HG02884 (cell line): ENCODE results near the gene ACAA1.
"Not testable (repeated sequence)": the region's sequence is repeated elsewhere in the genome, so short reads cannot be mapped to it uniquely, and the experiment has no call there.

Experiments
- ATAC-seq: cut with Tn5 transposase; IDR thresholded peaks from one replicate; pipeline ENCODE4 v1.9.1; 2021; ENCODE audit warnings: mild to moderate bottlenecking, moderate library complexity; ENCODE audit not compliant: unreplicated experiment

Gene ACAA1, protein sequence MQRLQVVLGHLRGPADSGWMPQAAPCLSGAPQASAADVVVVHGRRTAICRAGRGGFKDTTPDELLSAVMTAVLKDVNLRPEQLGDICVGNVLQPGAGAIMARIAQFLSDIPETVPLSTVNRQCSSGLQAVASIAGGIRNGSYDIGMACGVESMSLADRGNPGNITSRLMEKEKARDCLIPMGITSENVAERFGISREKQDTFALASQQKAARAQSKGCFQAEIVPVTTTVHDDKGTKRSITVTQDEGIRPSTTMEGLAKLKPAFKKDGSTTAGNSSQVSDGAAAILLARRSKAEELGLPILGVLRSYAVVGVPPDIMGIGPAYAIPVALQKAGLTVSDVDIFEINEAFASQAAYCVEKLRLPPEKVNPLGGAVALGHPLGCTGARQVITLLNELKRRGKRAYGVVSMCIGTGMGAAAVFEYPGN

DNA sequence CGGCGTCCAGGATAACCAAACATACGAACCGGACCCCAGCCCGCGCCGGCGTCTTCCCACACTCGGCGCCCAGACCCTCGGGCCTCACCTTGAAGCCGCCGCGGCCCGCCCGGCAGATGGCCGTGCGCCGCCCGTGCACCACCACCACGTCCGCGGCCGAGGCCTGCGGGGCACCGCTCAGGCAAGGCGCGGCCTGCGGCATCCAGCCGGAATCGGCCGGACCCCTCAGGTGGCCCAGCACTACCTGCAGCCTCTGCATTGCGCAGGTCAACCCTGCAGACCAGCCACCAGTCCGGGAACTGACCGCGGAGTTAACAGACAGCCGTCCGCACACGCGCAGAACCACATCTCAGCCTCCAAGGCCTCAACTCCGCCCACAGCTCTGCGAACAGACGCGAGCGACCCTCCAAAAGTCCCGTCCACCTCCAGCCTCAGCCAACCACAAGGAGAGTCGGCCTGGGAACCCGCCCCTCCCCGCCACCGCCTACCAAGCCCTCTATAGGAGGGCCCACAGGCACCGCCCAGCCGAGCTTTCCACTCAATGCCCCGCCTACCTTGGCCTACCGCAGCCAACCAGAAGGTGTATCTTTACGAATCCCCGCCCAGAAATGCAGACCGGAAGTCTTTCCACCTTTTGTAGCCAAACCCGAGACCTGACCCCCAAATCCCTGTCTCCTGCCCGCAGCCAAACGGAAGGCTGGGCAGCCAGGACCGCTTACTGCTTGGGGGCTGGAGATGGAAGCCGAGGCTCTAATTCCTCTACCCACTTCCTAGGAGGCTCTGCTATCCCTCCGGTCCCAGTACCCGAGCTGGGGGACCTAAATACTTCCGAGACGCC is at the start of gene ACAA1:
Gene ACAA1, minus strand, starts transcription at position 351 of the 838 bp plus-strand sequence. Its CDS starts 92 bp downstream, at position 259.
- peak; percentile 92 for ATAC-seq

GRCh38 chr3:38177181-38177580 is 40.3 kb upstream of the ACAA1 start:
- no peak for ATAC-seq

- no peak for ATAC-seq
Observed at GRCh38 chr3:38173834-38174418, 37.0 kb upstream of the ACAA1 start.

DNA sequence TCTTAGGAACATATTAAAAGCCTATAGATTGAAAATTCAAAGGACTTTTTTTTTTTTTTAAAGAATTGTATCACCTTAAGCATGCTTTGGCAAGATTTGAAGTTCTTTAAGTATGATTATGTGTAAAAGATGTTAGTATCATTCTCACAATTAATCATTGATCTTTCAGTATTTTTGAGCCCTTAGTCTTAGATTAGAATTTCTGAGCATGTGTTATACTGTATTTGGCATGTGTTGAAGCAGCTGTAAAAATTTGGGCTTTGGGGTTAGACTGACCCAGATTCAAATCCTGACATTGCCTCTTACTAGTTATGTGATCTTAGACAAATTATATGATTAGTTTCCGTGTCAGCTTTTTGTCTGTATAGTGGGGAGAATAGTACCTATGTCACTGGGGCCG is 34.7 kb upstream of the ACAA1 start:
- ATAC-seq: no peak

DNA sequence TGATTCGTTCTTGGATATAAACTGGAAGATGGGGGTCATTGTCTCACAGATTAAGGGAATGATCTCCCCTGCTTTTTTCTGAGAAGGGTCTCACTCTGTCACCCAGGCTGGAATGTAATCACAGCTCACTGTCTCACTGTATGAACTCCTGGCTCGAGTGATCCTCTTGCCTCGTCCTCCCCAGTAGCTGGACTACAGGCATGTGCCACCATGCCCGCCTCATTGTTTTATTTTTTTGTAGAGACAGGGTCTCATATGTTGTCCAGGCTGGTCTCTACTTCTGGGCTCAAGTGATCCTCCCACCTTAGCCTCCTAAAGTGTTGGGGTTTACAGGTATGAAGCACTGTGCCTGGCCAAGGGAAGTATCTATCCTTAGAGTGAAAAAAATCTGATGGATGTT is 33.8 kb upstream of the ACAA1 start:
- no peak for ATAC-seq

GRCh38 chr3:38169027-38169317 is 32.0 kb upstream of the ACAA1 start:
- ATAC-seq: no peak

DNA sequence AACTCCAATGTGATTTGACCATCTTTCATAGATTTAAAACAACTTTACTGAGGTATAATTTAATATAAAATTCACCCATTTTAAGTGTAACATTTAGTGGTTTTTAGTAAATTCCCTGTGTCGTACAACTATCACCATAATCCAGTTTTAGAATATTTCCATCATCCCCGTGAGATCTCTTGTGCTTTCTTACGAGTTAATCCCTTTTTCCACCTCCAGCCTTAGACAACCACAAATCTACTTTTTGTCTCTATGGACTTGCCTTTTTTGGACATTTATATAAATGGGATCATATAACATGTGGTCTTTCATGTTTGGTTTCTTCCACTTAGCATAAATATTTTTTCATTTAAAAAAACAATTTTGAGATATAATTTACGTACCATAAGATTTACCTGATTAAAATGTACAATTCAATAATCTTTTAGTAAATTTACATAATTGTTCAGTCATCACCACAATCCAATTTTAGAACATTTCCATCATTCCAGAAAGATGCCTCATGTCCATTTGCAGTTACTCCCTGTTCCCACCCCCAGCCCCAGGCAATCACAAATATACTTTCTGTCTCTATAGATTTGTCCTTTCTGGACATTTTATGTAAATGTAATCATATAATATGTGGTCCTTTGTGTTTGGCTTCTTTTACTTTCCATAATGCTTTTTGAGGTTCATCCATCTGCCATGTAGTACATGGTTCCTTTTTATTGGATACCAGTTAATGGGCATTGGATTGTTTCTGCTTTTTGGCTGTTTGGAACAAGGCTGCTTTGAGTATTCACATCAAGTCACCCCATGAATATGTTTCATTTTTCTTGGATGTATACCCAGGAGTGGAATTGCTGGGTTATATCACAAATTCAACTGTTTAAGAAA is 31.5 kb upstream of the ACAA1 start:
- ATAC-seq: no peak

DNA sequence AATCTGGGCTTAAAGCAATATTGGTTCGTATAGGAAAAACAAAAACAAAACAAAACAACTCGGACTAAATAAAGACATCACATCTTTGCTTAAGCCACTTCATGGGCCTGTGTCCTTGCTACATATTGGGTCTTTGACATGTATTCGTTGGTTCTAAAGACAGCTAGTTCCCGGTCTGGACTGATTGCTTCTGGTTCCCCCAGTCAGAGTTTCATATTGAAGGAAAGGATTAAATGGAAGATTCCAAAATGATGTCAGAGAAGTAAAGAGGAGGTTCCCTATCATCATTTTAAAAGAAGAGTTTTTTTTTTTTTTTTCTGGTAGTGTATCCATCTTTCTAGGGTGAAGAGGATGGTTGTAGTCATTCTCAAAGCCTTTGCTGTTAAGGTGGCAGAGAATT is 30.7 kb upstream of the ACAA1 start:
- ATAC-seq: no peak

- ATAC-seq: no peak
Observed at GRCh38 chr3:38165722-38166387, 28.9 kb upstream of the ACAA1 start.

DNA sequence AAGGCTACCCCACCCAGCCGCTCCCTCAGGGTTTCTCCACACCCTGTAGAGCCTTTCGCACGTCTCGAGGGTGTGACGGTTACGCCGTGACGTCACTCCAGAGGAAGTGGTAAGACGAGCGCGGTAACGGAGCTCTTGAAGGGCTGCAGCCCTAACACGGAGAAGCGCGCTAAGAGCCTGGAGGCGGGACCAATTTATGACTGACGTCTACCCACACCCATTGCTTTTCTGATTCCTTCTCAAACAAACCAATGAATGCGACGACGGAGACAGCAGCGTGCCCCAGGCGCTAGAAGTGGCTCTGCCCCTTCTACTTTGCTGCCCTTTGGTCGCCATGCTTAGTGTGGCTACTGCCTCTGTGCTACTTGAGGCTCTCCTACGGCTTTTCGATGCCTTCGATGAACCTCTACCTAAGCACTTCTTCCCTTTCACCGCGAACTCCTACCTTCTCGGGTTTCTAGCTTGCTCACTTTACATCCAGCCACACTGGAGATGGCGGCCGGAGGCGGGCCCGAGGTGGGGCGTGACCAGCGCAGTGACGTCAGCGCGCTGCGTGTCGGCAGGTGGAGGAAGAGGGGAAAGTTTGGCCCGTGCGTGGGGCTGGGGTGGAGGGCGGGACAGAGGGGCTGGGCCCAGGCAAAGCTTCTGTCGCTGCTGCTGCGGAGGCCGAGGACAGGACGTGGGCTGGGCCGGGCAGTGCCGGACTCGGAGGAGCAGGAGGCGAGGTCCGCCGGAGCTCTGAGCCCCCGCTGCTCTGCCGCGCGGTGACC is 28.2 kb upstream of the ACAA1 start, which contains the start of gene OXSR1:
Gene OXSR1, plus strand, starts transcription at position 586 of the 770 bp plus-strand sequence. CDS start 340 bp downstream, outside the sequence.
- peak; percentile 88 for ATAC-seq

- peak; percentile 10 for ATAC-seq
Observed at GRCh38 chr3:38164643-38164951, 27.7 kb upstream of the ACAA1 start.

- ATAC-seq: no peak
Observed at GRCh38 chr3:38163841-38164642, 27.1 kb upstream of the ACAA1 start.

DNA sequence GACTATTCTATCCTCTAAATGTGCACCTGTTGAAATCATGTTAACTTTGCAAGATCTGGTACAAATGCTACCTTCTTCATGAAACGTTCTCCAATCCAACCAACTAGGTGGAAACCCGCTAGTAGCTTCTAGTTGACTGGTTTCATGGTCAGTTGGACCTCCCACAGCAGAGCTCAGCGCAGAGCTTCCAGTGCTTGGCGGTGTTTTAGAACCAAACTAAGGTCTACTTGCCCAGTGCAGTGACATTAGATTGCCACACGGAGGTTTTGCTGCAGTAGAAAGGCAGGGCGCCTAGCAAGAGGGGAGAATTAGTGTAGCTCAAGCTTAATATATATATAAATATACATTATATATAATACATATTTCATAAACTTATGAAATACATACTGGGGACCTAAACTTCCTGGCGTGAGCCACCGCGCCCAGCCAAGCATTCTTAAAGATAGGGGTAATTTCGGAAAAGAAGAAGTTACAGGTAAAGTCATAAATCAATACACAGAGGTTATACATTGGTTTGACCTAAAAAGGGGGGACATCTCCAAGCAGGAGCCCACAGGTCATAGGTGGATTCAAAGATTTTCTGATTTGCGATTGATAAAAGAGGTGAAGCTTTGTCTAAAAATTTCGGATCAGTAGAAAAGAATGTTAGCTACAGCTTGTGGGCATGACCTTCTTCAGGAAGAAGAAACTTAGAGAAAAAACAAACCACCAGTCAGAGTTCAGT is 26.4 kb upstream of the ACAA1 start:
- ATAC-seq: no peak

GRCh38 chr3:38160704-38161103 is 23.8 kb upstream of the ACAA1 start:
- ATAC-seq: not testable (repeated sequence)

- ATAC-seq: no peak
Observed at GRCh38 chr3:38158472-38158871, 21.5 kb upstream of the ACAA1 start.

DNA sequence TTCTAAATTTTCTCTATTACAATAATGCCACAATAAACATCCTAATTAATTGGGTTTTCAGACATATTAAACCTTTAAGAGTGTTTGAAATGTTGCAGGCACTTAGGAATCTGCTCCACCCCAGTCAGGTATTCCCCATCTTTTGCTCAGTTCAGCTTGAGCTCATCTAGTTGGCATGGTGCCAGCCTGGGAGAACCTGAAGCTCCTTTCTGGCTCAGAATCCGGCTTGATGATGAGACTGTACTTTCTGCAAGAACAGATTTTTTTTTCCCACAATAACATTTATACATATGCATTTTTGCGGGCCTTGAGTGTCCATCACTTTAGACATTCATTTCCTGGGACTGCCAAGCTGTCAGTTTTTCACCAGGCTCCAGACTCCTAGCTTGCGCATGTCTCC is 20.7 kb upstream of the ACAA1 start:
- no peak for ATAC-seq

DNA sequence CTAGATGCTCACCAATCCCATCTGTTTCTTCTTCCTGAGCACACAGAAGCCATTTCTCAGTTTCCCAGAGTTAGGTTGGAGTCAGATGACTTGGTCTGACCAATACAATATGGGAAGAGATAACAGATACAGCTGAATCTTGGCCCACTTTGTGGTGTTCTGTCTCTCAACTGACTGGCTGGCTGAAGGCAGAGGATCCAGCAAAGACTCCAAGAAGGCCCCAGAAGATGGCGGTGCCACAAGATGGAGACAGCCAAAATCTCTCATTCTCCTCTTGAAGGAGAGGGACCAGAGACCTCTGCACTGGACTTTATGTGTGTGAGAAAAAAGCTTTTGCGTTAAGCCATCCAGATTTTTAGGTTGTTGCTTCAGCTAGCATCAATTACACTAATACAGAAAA is 20.2 kb upstream of the ACAA1 start:
- ATAC-seq: no peak

- ATAC-seq: no peak
Observed at GRCh38 chr3:38155825-38156224, 18.9 kb upstream of the ACAA1 start.
